IMR-90 (cell line): ENCODE data around the gene CLTCL1. TPM values are rescaled to one million over a fixed set of nuclear protein-coding genes. Genes with fewer than 3 reads are reported as not detected.
"Not testable (repeated sequence)": the region's sequence is repeated elsewhere in the genome, so short reads cannot be mapped to it uniquely, and the experiment has no call there.

ENCODE experiments used
- ATAC-seq: fragments of 200-7000 bp; cut with Tn5 transposase; 2 replicates; pipeline ENCODE4 v1.9.1; 2020; ENCODE audit warnings: low read depth, mild to moderate bottlenecking, moderate library complexity
- BruUV-seq: library from RNA; stranded (reverse); fragments of 400-500 nt; replicated peaks from 2 replicates; lab custom pipeline; 2021; lab: Mats Ljungman, UMichigan
- CTCF ChIA-PET: fragments of 300-600 bp; formaldehyde crosslinking; extraction: SDS; loops from one replicate; lab custom pipeline; 2021; ENCODE audit warnings: antibody characterized with exemption; lab: Yijun Ruan, JAX
- POLR2A ChIA-PET: fragments of 300-600 bp; sonication (Branson Sonifier 250); formaldehyde crosslinking; loops from one replicate; lab custom pipeline; 2022; ENCODE audit warnings: antibody characterized with exemption; ENCODE audit not compliant: unreplicated experiment; lab: Charles Lee
- DNase-seq: peaks from one replicate; pipeline ENCODE4 v3.0.0; 2013
- H2AFZ ChIP-seq: replicated peaks from 2 replicates; pipeline ENCODE3; 2013; ENCODE audit warnings: low read length, mild to moderate bottlenecking; ENCODE audit not compliant: poor library complexity
- H2AK5ac ChIP-seq: 2 replicates; pipeline ENCODE4 v1.6.1; 2013; ENCODE audit warnings: low read depth, low read length, inconsistent platforms
- H2AK9ac ChIP-seq: replicated peaks from 2 replicates; pipeline ENCODE3; 2013; ENCODE audit warnings: mild to moderate bottlenecking, low read depth, low read length, moderate library complexity; ENCODE audit not compliant: poor library complexity
- H2BK120ac ChIP-seq: 2 replicates; pipeline ENCODE4 v1.6.1; 2013; ENCODE audit warnings: low read depth, low read length, inconsistent platforms
- H2BK15ac ChIP-seq: 3 replicates; pipeline ENCODE4 v1.6.1; 2013; ENCODE audit warnings: low read depth, low read length, inconsistent platforms
- H2BK20ac ChIP-seq: 2 replicates; pipeline ENCODE4 v1.6.1; 2013; ENCODE audit warnings: low read depth, mild to moderate bottlenecking, inconsistent platforms, low read length, moderate library complexity
- H2BK5ac ChIP-seq: 2 replicates; pipeline ENCODE4 v1.6.1; 2013; ENCODE audit warnings: mild to moderate bottlenecking, low read depth, low read length, inconsistent platforms; ENCODE audit not compliant: poor library complexity, severe bottlenecking
- H3K14ac ChIP-seq: replicated peaks from 2 replicates; pipeline ENCODE4 v1.6.1; 2013; ENCODE audit warnings: low read depth, low read length, inconsistent platforms
- H3K18ac ChIP-seq: 2 replicates; pipeline ENCODE4 v1.6.1; 2013; ENCODE audit warnings: low read depth, low read length, control low read depth
- H3K23ac ChIP-seq: 2 replicates; pipeline ENCODE4 v1.6.1; 2013; ENCODE audit warnings: low read depth, low read length, inconsistent platforms
- H3K27ac ChIP-seq: 2 replicates; pipeline ENCODE4 v1.5.1; 2013; ENCODE audit warnings: mild to moderate bottlenecking, control low read depth, low read length; ENCODE audit not compliant: insufficient read depth
- H3K27me3 ChIP-seq: 2 replicates; pipeline ENCODE4 v1.6.1; 2013; ENCODE audit warnings: low read length; ENCODE audit not compliant: control insufficient read depth, insufficient read depth
- H3K36me3 ChIP-seq: 2 replicates; pipeline ENCODE4 v1.6.1; 2013; ENCODE audit warnings: low read length, mixed read lengths; ENCODE audit not compliant: control insufficient read depth, insufficient read depth
- H3K4ac ChIP-seq: 2 replicates; pipeline ENCODE4 v1.6.1; 2013; ENCODE audit warnings: low read depth, low read length, inconsistent platforms
- H3K4me1 ChIP-seq: 2 replicates; pipeline ENCODE4 v1.6.1; 2013; ENCODE audit warnings: low read length, mixed read lengths; ENCODE audit not compliant: control insufficient read depth, insufficient read depth
- H3K4me2 ChIP-seq: 2 replicates; pipeline ENCODE4 v1.6.1; 2013; ENCODE audit warnings: low read depth, mild to moderate bottlenecking, control low read depth, low read length, moderate library complexity
- H3K4me3 ChIP-seq: 2 replicates; pipeline ENCODE4 v1.5.1; 2013; ENCODE audit warnings: low read depth, mild to moderate bottlenecking, control low read depth, low read length, moderate library complexity; ENCODE audit not compliant: insufficient read depth
- H3K56ac ChIP-seq: 2 replicates; pipeline ENCODE4 v1.6.1; 2013; ENCODE audit warnings: low read length, inconsistent platforms; ENCODE audit not compliant: insufficient read depth; ENCODE audit errors: extremely low read depth
- H3K79me1 ChIP-seq, 2 experiments: 2 replicates each; pipeline ENCODE4 v1.6.1; 2013; ENCODE audit warnings: low read length in 2 of 2, inconsistent platforms in 1 of 2, low read depth in 1 of 2
- H3K9ac ChIP-seq: 2 replicates; pipeline ENCODE4 v1.6.1; 2013; ENCODE audit warnings: low read depth, low read length, control low read depth
- H3K9me1 ChIP-seq: 2 replicates; pipeline ENCODE4 v1.6.1; 2013; ENCODE audit warnings: low read length, inconsistent platforms; ENCODE audit not compliant: insufficient read depth
- H3K9me3 ChIP-seq: 2 replicates; pipeline ENCODE4 v1.6.1; 2013; ENCODE audit warnings: low read length; ENCODE audit not compliant: control insufficient read depth, insufficient read depth
- H4K20me1 ChIP-seq: 2 replicates; pipeline ENCODE4 v1.6.1; 2013; ENCODE audit warnings: low read length, inconsistent platforms; ENCODE audit not compliant: insufficient read depth
- H4K5ac ChIP-seq: 2 replicates; pipeline ENCODE4 v1.6.1; 2013; ENCODE audit warnings: mild to moderate bottlenecking, low read depth, low read length, control low read depth
- H4K8ac ChIP-seq, 2 experiments: 2 replicates each; pipeline ENCODE4 v1.6.1; 2013; ENCODE audit warnings: low read depth in 2 of 2, low read length in 2 of 2, control low read depth in 1 of 2, inconsistent platforms in 1 of 2
- H4K91ac ChIP-seq: 2 replicates; pipeline ENCODE4 v1.6.1; 2013; ENCODE audit warnings: low read depth, low read length, inconsistent platforms; ENCODE audit not compliant: insufficient read depth
- WGBS, 2 experiments: methylation state at CpG; one replicate each; pipeline versions ENCODE4 v1.1.5 to v1.1.7; 2013; ENCODE audit warnings: missing lambda C conversion rate in 2 of 2; ENCODE audit not compliant: insufficient read length in 1 of 2; ENCODE audit errors: extremely low coverage in 2 of 2; 5-methylcytosine and 5-hydroxymethylcytosine counted together
- dilution Hi-C: fragments of 300-500 bp; cut with HindIII; formaldehyde crosslinking; loops from one replicate; pipeline ENCODE4 v1.14.3; 2018; ENCODE audit warnings: low sequenced_read_pairs; ENCODE audit not compliant: unreplicated experiment
- in situ Hi-C: fragments of 300-500 bp; cut with MboI; formaldehyde crosslinking; loops from 3 replicates; pipeline ENCODE4 v1.14.3; 2019; ENCODE audit warnings: low sequenced_read_pairs, inconsistent platforms, mixed read lengths
- intact Hi-C: fragments of 100-400 bp; cut with micrococcal nuclease; formaldehyde crosslinking; loops from 2 replicates; pipeline ENCODE4 v1.10.0; 2022
- polyA plus RNA-seq, 3 experiments: library from polyadenylated mRNA; depleted of rRNA; stranded (reverse); fragments of >200 nt; gene quantifications; 2 replicates each; pipeline ENCODE4 v1.2.3, GENCODE V29; 2012; ENCODE audit warnings: low replicate concordance in 1 of 3
- total RNA-seq: library from RNA; depleted of rRNA; stranded (reverse); fragments of >200 nt; gene quantifications from 2 replicates; pipeline ENCODE4 v1.2.3, GENCODE V29; 2012

Gene CLTCL1
- total and polyA plus RNA-seq, 2 of the 4 experiments (the other 2 are of a cell fraction) = 6.2 to 8.1 TPM

DNA sequence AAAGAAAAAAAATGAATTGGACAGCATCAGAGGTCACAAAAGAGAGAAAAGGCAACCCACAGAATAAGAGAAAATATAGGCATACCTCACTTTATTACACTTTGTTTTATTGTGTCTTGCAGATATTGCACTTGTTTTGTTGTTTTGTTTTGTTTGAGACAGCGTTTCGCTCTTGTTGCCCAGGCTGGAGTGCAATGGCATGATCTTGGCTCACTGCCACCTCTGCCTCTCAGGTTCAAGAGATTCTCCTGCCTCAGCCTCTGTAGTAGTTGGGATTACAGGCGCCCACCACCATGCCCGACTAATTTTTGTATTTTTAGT is 32.6 kb downstream of the CLTCL1 start:
- BruUV-seq, H3K9me3 ChIP-seq, H3K27me3 ChIP-seq, intact Hi-C loops, POLR2A ChIA-PET, H3K36me3 ChIP-seq, H4K91ac ChIP-seq, ATAC-seq, H3K4ac ChIP-seq, H2AFZ ChIP-seq, H2BK15ac ChIP-seq, H2AK9ac ChIP-seq, H3K23ac ChIP-seq, H3K4me2 ChIP-seq, H3K56ac ChIP-seq, H3K4me3 ChIP-seq, H2BK20ac ChIP-seq, H3K9me1 ChIP-seq, H2BK5ac ChIP-seq, dilution Hi-C loops, H2BK120ac ChIP-seq, H3K18ac ChIP-seq, H3K79me1 ChIP-seq, CTCF ChIA-PET, H3K14ac ChIP-seq, H3K27ac ChIP-seq, H4K8ac ChIP-seq, H2AK5ac ChIP-seq, H4K20me1 ChIP-seq, H3K4me1 ChIP-seq, in situ Hi-C loops, H4K5ac ChIP-seq, H3K9ac ChIP-seq, DNase-seq: not testable (repeated sequence)
- 100% methylated on average over 2 of the region's 4 CpGs; no CpG with 5 or more reads in 1 of the 2 experiments for WGBS, 2 experiments
